MM.1S (cell line): Measurements from ENCODE around the gene FBXL4.

Experiments used
- CTCF ChIP-seq: fragments of 300-600 bp; sonication (generic); IDR thresholded peaks from 2 replicates; pipeline ENCODE4 v1.5.1; 2016; ENCODE audit warnings: antibody characterized with exemption, low read length, mixed read lengths
- EZH2 ChIP-seq: fragments of 300-600 bp; sonication (generic); optimal IDR thresholded peaks from 2 replicates; pipeline ENCODE3; 2017; ENCODE audit warnings: low read depth, mild to moderate bottlenecking, antibody characterized with exemption, low read length, mixed read lengths
- EZH2phosphoT487 ChIP-seq: fragments of 300-600 bp; sonication (generic); IDR thresholded peaks from 2 replicates; pipeline ENCODE4 v1.6.1; 2018; ENCODE audit warnings: antibody characterized with exemption, low read length

DNA sequence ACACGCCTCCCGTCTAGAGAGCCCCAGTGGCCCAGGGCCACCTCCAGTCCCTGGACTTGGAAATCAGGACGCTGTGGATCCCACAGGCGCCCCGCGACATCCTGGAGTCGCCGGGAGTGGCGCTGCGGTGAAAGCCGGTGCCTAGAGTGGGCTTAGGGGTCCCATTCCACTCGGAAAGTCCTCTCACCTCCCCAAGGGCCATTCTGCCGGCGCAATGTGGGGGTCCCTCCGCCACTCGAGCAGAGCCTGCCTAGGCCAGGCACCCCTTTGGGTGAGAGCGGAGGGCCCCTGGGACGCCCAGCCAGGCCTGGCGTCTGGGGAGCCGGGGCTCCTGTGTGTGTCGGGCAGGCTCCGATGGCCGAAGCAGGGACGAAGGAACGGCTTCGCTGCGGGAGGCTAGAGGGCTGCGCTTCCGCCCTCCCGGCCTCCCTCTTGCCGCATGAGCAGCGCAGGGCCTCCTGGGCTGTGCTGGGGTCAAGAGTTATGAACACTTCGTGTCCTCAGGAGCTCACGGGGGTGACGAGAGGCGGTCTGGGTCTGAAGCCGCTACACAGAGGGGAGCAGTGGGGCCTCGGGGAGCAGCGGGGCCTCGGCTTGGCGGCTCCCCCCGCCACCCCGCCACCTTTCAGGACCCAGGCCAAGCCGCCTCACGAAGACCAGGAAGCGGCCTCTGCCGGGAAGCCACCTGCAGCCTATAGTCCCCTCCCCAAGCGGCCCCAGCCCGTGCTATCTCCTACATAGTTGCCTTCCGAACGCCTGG lies 99.8 kb downstream of the FBXL4 start:
- TF ChIP-seq CTCF (no peak), EZH2 (no peak), EZH2phosphoT487 (no peak)
